GM19240 (cell line): ENCODE results near the gene ZEB2.
A peak's percentile ranks its signal among the peaks of the same experiment; 100 is the strongest.
"Not testable (repeated sequence)": the region's sequence is repeated elsewhere in the genome, so short reads cannot be mapped to it uniquely, and the experiment has no call there.

Experiments
- DNase-seq: peaks from one replicate; pipeline ENCODE4 v3.0.0; 2011; ENCODE audit warnings: low spot score; ENCODE audit not compliant: insufficient read length

The ZEB2 gene

DNA sequence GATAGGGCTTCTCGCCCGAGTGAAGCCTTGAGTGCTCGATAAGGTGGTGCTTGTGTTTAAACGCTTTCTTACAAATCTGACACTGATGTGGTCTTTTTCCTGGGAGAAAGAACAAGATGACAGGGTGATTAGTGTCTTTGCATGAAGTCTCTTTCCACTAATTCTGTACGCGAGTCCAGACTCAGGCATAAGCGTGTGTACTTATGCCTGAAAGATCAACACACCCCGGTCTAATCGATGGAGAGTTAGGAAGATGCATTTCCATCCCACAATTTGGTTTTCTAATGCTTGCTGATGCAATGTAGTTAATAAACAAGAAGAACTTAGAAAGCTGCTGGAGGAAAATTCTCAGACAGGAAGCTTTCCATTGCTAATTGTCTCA is 130.0 kb downstream of the ZEB2 start:
- no peak for DNase-seq

DNA sequence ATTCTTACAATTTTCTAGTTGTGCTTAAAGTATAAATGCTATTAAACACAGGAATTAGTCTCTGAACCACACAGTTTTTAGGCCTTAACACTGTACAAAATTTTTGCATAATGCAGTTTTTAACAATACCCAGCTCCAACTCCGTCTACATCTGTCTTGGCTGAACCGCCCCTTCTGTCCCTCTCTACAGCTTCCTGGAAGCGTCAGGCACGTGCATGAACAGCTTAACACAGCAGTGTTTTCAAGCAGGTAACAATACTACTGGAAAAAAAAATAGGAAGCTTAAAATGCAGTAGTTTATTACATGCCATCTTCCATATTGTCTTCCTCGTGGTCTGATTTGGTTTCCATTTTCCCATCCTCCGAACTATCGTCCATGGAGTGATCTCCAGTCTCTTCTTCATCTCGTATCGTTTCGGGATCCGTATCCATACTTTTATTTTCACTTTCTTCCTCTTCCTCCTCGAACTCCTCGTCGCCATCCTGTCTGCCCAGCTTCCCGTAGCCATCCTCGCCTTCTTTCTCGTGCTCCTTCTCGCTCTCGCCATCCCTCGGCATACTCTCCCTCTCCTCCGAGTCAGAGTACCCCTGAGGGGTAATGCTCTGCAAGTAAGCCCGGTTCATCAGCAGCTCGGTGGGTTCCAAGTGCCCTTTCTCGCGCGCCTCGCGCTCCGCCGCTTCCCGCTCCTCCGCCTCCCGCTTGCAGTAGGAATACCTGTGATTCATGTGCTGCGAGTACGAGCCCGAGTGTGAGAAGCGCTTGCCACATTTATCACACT is 130.6 kb downstream of the ZEB2 start:
- DNase-seq: no peak

DNA sequence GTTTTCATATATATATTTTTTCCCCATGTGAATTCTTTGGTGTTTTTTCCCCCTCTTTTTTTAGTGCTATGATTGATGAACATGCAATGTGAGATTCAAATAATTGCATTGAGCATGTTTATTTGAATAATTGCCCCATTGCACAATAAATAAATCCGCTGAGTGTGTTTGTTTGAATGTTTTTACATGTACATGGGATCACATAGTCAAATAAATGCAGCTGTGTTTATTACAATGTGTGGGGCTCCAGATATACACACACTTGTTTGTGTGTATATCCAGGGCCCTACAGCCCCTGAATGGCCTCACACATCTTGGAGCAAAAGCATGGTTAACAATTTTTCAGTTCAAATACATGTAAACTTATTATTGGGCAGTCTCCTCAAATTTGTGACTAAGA is 134.5 kb downstream of the ZEB2 start:
- DNase-seq: no peak

DNA sequence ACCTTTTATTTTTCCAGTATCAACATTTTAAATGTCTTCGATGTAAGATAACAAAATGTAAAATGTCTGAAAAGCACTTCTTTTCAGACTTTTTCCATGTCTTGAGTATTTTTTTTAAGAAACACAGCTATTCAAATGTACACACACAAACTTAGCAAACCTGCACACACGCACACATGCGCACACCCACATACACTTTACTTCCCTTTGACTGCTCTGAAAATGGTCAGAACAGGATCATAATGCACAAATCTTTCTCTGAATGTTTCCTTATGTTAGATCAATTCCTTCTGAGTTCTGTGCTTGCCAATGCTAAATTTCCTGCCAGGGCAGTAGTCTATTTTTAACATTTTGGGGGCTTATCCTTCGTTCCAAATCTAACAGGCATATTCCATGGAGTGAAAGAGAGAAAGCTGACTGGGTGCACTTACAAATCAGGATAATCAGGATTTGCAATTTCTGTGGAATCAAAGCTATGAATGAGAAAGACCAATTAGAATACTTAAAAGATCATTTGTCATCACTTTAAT is 136.3 kb downstream of the ZEB2 start:
- DNase-seq: no peak

DNA sequence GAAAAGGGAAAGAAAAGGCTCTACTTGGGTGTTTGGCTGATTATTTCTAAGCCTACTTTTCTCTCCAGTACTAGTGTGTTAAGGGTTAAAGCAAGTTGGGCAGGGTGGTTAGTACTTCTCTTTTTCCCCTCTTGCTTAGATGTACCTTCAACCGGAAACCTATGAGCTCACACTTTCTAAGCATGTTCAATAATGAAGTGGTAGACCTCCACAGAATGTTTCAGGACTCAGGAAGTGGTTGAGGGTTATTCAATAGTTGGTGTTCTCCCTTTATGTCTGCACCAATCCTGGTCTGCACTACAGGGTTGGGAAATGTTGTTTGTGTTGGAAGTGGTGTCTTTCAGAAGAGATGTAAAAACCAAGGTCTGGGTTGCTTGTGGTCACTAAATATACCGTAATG is 137.1 kb downstream of the ZEB2 start:
- DNase-seq: peak; percentile 37

DNA sequence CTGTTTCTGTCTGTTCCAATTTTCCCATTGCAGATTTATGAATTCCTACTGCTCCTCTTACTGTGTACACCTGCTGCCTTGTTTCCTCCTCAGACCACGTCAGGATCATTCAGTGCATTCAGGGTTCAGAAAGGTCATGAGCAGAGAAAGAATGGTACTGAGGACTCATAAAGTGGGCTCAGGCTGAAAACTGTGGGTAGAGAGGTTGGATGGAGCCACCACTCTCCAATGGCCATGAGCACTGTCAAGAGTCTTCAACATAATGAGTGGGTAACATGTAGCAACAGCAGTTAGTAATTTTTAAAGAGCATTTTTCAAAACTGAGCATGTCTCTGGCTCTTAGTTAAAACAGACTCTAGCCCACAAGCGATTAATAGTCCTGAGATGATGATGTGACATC is 138.2 kb downstream of the ZEB2 start:
- DNase-seq: no peak

DNA sequence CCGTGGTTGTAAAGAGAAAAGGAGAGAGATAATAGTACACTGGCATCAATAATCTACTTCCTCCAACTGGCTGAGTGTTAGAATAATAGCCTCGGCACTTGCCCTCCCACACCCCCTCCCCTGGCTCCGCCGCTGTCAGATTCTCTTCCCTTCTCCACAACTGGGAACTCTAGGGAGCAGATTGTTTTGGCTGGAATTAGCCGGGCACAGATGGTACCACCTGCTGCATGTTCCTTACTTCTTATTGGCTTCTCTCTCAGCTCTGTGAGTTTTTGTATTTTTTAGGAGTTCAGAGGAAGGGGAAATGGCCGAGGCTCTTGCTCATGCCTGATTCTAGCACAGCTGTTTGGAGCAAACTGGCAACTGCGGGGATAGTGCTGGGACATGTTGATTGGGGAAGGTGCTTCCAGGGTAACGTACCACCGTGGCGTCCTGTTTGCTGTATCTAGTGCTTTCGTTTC is 140.0 kb downstream of the ZEB2 start:
- DNase-seq: no peak

DNA sequence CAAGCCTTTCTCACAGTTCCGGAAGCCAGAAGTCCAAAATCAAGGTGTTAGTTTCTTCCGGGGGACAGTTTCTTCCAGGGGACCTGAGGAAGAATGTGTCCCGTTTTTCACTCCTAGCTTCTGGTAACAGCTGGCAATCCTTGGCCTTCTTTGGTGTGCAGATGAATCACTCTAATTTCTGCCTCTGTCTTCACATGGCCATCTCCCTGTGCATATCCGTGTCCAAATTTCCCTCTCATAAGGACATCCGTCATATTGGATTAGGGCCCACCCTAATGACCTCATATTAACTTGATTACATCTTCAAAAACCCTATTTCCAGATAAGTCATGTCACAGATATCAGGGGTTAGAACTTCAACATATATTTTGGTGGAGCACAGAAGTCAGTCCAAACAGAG is 141.4 kb downstream of the ZEB2 start:
- no peak for DNase-seq

DNA sequence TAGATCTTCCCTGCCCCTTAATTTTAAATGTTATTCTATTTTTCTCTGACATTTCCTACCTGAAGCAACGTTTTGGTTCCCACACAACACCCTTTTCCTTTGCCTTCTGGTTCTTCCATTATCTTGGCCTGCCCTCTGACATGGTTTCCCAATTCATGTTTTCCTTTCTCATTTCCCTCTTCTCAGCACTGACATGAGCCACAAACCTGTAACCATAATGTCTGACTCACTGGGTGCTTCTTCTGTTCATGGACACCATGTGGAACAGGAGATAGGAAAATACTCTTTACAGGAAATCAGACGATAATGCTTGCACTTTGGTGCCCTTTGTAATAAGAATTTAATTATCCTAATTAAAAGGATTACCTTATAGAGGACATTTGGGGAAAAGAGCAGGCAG is 142.0 kb downstream of the ZEB2 start:
- no peak for DNase-seq

DNA sequence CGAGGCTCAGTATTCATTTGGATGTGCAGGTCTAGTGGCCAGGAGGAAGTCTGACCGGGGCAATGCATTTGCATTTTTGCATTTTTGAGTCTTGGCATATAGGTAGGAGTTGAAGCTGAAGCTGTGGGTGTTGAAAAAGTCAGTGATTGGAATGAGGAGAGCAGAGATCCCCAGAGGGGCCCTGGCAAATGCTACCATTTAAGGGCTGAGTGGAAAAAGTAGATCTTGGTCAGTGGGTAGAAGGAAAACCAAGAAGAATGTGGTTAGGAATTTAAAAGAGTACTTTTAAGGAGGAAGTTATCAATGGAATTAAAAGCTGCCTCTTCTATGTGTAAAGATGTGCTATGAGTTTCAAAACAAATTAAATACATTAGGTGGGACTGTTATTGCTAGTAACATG is 143.0 kb downstream of the ZEB2 start:
- DNase-seq: no peak

DNA sequence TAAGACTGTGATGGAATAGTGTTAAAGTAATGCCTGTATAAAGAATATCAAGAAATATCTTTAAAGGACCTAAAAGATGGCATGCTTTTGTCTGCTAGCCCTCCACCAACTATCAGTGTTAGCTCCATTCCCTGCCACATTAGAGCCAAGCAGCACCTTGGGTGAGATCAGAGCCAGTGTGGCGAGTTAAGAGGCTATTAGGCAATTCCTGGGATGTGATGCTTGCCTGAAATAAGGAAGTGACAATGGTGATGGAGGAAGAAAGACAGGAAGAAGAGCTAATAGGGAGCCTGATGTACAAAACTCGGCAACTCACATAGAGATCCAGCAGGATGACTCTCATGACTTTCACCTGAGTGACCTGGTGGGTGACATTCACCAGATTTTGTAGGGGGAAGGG is 143.5 kb downstream of the ZEB2 start:
- no peak for DNase-seq

DNA sequence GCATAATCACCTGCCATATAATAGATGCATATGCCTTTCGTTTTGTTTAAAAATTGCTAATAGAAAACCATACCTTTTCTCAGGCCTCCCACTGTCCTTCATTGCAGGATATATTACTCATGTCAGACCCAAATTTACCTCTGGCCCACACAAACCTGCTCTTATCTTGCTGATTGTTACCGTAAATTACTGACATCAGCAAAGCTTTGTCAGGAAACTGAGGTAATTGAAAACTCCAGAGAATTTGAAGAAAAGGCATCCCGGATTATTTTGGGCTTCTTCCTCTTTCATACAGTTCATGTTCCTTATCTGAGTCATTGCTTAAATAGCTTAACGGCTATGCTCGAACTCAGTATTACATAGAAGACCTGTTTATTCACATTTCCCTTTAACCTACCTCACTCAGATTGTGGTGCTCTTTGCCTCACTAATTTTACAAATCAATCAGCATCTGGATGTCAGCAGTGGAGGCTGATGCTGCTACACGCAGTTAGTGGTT is 145.7 kb downstream of the ZEB2 start:
- DNase-seq: no peak

DNA sequence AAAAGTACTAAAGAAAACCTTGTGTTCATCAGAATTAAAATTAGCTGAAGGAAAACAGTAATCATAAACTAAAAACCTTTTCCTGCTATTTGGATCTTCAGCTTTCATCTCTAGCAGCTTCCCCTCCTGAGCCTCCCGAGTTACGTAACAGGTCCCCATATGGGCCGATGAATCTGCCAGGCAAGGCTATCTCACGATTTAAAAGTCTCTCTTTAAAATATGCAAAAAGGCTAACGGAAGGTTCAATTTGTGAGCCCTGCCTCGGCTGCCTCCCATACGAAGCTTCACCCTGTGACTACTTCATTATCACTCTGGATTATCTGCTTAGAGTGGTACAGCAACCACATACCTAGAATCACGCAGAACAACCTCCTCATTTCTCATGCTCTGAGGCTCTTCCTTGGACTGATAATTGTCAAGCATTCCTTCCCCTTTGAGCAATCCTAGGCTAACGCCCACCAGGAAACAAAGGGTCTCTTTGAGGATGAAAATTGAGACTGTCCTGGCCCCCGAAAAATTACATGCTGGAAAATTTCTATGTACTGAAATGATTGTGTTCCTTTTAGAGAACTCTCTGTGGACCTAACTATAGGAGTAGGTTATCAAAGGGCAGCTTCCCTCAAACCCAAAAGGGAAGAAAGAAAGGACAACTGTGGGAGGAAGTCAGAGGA is 147.4 kb downstream of the ZEB2 start:
- DNase-seq: no peak

DNA sequence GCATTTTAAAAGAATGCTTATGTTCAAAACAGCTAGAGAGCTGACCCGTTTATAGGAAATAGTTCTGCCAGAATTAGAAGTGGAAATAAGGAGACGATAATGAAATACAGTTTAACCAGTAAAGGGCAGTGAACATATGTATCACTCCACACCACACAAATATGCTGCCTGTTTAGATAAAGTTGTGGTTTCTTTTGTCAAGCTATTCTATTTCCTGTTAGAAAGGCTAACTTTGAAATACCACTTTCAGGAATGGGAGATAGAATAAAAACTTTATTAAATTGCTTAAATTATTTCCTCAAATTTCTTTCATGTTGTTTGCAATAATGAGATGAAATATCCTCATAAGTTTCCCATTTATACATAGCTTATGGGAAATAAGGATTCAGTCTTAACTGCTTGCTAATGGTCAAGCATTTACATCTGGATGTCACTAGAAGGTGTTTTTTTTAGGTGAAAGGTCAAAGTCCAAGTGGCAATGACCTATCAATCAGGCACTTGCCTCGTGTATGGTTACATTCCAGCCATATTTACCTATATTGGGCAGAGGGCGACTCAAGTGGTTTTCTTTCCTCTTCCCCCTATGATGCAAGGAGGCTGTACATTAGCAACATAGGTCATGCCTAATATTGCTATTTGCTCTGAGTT is 148.9 kb downstream of the ZEB2 start:
- no peak for DNase-seq

DNA sequence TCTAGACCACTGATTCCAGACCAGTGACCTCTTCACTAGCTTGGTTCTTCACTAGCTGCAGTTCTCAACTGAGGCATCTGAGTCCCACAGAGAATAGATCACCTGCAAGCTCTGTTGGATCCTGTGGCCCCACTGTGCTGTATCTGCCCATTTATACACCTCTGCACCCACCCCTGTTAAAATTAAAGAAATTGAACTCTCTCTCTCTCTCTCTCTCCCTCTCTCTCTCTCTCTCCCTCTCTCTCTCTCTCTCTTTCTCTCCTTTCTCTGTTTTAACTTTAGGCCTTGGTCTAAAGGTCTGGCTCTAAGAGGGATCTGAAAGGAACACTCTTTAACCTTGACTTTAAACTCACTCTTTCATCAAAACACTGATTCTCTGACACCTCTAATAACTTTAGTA is 150.5 kb downstream of the ZEB2 start:
- DNase-seq: no peak

DNA sequence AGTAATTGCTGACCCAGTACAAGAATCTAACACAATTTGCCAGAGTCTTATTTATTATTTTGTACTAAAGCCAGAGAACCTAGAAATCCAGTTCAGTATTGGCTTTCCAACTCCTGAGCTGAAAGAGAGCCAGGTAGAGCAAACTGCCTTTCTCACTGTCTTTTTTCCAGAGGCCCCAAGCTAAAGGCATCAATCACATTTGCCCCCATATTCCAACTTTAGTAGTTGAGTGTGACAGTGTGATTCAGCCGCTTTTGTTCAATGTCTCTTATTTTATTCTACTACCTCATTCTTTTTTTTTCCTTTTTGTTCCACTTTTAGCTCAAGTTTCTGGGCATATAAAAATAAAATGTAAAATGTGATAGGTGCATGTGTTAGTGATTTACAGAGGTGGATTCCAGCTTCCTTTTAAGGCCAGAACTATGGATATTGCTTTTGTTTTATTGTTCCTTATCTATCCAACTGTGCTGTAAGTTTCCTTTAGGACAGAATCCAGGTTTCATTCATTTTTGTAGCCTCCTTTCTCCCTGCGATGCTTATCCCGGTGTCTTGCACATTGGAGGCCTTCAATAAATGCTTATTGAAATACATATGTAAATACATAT is 153.0 kb downstream of the ZEB2 start:
- no peak for DNase-seq

DNA sequence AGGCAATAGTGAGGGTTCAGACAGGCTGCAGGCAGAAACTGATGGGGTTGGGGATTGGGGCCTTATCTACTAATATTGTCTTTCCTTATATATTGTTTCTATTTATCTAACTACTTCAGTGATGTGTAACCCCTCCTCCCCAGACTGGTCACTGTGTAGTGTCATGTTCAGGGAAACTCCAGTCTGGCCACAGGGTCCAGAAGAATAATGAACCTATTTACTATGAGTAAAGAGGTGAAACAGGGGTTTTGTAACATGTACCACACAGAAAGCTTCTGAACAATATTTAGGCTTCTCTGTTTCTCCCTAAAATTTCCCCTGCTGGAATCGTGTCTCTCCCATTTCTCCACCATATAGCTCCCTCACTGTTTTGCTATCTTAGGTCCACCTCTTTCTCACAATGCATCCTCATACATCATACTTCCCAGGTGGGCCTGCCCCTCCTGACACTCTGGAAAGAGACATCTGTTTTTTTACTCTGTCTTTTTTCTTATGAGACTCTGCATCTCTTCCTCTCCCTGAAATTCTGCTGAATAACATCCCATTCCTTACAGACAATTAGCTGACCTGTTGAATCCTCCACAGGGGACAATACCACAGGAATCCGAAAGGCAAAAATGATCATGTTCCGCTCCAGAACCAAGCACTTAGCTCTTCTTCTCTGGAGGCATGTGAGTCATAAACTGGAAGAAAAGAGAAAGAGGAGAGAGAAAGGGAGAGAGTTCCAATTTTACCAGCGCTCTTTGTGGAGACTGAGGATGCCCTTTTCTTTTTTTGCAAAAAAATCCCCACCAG is 154.8 kb downstream of the ZEB2 start:
- DNase-seq: no peak

DNA sequence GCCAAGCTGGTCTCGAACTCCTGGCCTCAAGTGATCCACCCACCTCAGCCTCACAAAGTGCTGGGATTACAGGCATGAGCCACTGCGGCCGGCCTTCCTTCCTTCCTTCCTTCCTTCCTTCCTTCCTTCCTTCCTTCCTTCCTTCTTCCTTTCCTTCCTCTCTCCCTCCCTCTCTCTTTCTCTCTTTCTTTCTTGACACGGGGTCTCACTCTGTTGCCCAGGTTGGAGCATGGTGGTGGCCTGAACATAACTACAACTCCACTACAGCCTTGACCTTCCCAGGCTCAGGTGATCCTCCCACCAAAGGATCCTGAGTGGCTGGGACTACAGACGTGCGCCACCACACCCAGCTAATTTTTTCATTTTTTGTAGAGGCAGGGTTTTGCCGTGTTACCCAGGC is 155.7 kb downstream of the ZEB2 start:
- DNase-seq: not testable (repeated sequence)

DNA sequence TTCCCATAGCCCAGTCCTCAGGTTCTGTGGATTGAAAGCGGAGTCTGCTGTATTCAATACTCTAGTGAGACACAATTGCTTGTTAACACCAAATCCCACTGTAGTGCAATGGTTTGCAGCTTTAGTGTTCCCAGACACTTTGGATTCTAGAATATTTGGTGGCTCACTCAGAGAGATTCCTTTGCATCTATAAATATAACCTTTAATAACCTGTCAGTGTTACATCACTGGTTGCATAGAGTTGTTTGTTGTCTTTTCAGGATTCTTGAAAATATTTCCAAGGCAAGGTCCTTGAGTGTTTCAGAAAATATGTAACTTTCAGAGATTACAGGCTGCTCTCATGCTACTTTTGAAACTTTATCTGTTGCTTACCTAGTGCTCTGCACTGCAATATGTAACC is 157.5 kb downstream of the ZEB2 start:
- DNase-seq: no peak

DNA sequence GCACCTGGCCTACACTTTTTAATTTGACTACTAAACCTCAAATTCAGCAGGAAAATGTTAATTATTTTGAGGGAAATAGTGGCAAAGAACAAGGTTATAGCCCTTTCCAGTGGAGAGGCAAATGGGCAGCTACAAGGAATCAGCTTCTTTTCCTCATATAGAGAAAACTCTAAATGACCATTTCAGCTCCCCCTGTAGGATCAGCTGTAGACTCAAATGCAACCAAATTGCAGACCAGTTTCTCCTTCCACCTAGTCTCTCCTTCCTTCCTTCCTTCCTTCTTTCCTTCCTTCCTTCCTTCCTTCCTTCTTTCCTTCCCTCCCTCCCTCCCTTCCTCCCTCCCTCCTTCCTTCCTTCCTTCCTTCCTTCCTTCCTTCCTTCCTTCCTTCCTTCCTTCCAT is 158.2 kb downstream of the ZEB2 start:
- no peak for DNase-seq

DNA sequence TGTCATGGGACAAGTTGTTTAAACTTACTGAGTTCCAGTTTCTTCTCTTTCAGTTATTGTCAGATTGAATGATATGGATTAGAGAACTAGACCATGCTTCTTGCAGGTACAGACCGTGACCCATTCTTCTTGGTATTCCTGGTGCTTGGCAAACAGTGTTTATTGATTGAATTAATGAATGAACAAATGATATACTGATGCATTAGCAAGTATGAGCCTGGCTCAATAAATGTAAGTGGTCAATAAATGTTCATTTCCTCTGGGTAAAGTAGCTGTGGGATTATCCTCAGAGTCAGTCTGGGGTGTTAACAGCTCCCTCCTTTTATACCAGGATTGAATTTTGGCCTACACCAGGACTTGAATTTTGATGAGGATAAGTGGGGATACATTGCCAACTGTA is 160.2 kb downstream of the ZEB2 start:
- no peak for DNase-seq
